SJCRH30 (cell line): ENCODE results near the gene UPB1. TPM values are rescaled to one million over a fixed set of nuclear protein-coding genes. Genes with fewer than 3 reads are reported as not detected.
A peak's percentile ranks its signal among the peaks of the same experiment; 100 is the strongest.

Experiments used
- DNase-seq, 2 experiments: peaks; one replicate each; pipeline ENCODE4 v3.0.0-alpha.2; 2015 to 2020
- H3K27ac ChIP-seq: fragments of 250-450 bp; sonication (Bioruptor Pico); 2 replicates; pipeline ENCODE4 v1.5.1; 2020; ENCODE audit warnings: mild to moderate bottlenecking, moderate library complexity
- H3K27me3 ChIP-seq: fragments of 250-450 bp; sonication (Bioruptor Pico); 2 replicates; pipeline ENCODE4 v1.5.1; 2020; ENCODE audit warnings: mild to moderate bottlenecking, moderate library complexity
- H3K36me3 ChIP-seq: fragments of 250-450 bp; sonication (Bioruptor Pico); 2 replicates; pipeline ENCODE4 v1.5.1; 2020; ENCODE audit warnings: mild to moderate bottlenecking, moderate library complexity
- H3K4me1 ChIP-seq: fragments of 250-450 bp; sonication (Bioruptor Pico); 2 replicates; pipeline ENCODE4 v1.5.1; 2020; ENCODE audit warnings: mild to moderate bottlenecking, moderate library complexity
- H3K4me3 ChIP-seq: fragments of 250-450 bp; sonication (Bioruptor Pico); 2 replicates; pipeline ENCODE4 v1.5.1; 2020; ENCODE audit warnings: mild to moderate bottlenecking, moderate library complexity
- H3K9me3 ChIP-seq: fragments of 250-450 bp; sonication (Bioruptor Pico); replicated peaks from 2 replicates; pipeline ENCODE4 v1.5.1; 2020; ENCODE audit warnings: mild to moderate bottlenecking, moderate library complexity
- total RNA-seq: library from RNA; depleted of rRNA; stranded (reverse); fragments of >200 nt; shearing (Covaris generic); gene quantifications from 2 replicates; pipeline ENCODE4 v1.2.3, GENCODE V29; 2014

The UPB1 gene
- total RNA-seq, 1 experiment from 2014 or later, result 0.04 TPM

DNA sequence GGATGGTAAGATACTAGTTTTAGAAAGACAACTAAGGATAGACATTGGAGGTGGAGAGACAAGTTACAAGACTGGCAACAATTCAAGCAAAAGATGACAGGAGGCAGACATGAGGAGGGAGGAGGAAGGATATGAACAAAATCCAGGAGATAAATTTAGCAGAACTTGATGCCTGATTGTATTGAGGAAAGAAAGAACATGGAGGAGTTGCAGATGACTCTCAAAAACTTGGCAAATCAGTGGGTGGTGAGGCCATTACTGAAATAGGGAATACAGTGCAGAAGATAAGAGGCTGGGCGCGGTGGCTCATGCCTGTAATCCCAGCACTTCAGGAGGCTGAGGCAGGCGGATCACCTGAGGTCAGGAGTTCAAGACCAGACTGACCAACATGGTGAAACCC is 2.7 kb upstream of the UPB1 start:
- no peak overlapping the region for H3K4me3 ChIP-seq
- no peaks in the 10 kb centered on the region for H3K36me3 ChIP-seq
- no peak for DNase-seq
- H3K4me1 ChIP-seq, result no peaks in the 10 kb centered on the region
- no peaks in the 10 kb centered on the region for H3K9me3 ChIP-seq
- H3K27me3 ChIP-seq, result no peaks in the 10 kb centered on the region
- no peak overlapping the region for H3K27ac ChIP-seq

DNA sequence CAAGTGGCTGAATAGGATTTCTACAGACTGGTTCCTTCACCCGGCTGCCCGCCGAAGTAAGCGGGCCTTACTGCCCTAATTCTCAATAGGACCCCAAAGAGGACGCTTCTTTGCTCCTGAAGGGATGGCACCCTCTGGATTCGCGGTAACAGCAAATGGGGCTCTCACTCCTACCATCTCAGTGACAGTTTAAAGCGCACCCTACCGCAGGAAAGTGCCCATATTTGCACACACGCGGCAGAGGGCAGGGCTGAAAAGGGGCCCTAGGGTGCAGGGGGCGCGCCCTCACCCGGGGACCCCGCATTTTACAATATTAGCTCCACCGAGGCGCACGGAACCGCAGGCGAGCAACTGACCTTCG is 985 bp upstream of the UPB1 start:
- Histone ChIP-seq H3K27ac (no peak overlapping the region), H3K36me3 (no peaks in the 10 kb centered on the region), H3K4me3 (no peak overlapping the region), H3K4me1 (no peaks in the 10 kb centered on the region), H3K27me3 (no peaks in the 10 kb centered on the region), H3K9me3 (no peaks in the 10 kb centered on the region)
- DNase-seq, result no peak

DNA sequence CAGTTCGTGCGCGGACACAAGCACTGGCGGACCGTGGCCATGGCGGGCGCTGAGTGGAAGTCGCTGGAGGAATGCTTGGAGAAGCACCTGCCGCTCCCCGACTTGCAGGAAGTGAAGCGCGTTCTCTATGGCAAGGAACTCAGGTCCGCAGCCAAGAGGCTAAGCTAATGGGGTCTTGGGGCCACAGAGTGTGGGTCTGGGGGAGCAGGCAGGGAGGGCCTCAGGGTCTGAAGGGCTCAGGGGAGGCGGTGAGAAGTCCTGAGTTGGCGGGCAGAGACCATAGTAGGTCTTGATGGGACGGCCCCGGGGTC is 188 bp downstream of the UPB1 start:
- H3K9me3 ChIP-seq, result no peaks in the 10 kb centered on the region
- DNase-seq, result no peak
- H3K36me3 ChIP-seq, result no peaks in the 10 kb centered on the region
- H3K4me3 ChIP-seq, result no peak overlapping the region
- no peaks in the 10 kb centered on the region for H3K27me3 ChIP-seq
- H3K4me1 ChIP-seq, result no peaks in the 10 kb centered on the region; the same call in 1 of the 2 replicates
- no peak overlapping the region for H3K27ac ChIP-seq

DNA sequence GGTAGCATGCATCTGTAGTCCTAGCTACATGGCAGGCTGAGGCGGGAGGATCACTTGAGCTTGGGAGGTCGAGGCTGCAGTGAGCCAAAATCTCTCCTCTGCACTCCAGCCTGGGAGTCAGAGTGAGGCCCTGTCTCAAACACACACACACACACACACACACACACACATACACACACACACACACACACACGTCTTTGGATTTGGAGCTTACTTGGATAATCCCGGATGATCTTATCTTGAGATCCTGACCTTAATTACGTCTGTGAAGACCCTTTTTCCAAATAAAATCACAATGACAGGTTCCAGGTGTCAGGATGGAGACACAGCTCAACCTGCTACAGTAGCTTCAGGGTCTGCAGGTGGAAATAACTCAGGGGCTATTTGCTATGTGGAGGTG is 1.1 kb downstream of the UPB1 start:
- DNase-seq, result no peak
- Histone ChIP-seq H3K4me1 (no peaks in the 10 kb centered on the region; the same call in 1 of the 2 replicates), H3K27me3 (no peaks in the 10 kb centered on the region), H3K27ac (no peak overlapping the region), H3K4me3 (no peak overlapping the region), H3K9me3 (no peaks in the 10 kb centered on the region), H3K36me3 (no peaks in the 10 kb centered on the region)

DNA sequence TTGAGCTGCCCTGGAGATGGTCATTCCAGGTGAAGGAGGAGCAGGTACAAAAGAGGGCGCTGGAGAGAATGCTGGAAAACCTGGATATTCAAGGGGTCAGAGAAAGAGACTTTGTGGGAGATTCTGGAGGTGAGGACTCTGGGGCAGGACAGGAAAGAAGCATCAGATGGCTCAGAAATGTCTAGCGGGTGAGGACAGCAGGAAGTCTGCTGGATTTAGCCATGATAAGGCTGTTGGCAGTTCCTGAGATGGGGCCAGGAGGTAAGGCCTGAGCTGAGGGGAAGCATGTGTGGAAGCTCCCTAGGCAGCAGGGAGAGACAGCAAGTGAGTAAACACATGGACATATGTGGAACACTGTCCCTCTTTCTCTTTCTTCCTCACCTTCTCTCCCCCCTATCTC is 1.5 kb downstream of the UPB1 start:
- no peak for DNase-seq
- no peak overlapping the region for H3K27ac ChIP-seq
- no peaks in the 10 kb centered on the region for H3K9me3 ChIP-seq
- no peaks in the 10 kb centered on the region for H3K27me3 ChIP-seq
- H3K36me3 ChIP-seq, result no peaks in the 10 kb centered on the region
- no peaks in the 10 kb centered on the region; the same call in 1 of the 2 replicates for H3K4me1 ChIP-seq
- no peak overlapping the region for H3K4me3 ChIP-seq

DNA sequence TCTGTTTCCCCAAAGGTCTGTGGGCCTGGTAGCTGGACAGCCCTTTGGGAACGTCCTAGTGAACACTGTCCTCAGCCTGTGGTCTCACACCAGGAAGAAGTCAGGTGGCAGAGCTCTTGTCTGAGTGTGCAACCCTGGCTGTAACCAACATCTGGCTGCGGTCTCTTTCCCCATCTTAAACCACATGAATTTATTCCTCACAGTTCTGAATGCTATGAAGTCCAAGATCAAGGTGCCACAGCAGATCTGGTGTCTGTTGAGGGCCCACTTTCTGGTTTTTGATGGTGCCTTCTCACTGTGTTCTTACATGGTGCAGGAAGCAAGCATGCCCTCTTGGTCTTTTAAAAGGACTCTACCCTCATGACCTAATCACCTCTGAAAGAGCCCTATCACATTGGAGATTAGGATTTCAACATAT is 2.7 kb downstream of the UPB1 start:
- DNase-seq, result no peak
- Histone ChIP-seq H3K36me3 (no peaks in the 10 kb centered on the region), H3K27ac (no peak overlapping the region), H3K9me3 (no peaks in the 10 kb centered on the region), H3K4me3 (no peak overlapping the region), H3K27me3 (no peaks in the 10 kb centered on the region), H3K4me1 (no peaks in the 10 kb centered on the region; the same call in 1 of the 2 replicates)

DNA sequence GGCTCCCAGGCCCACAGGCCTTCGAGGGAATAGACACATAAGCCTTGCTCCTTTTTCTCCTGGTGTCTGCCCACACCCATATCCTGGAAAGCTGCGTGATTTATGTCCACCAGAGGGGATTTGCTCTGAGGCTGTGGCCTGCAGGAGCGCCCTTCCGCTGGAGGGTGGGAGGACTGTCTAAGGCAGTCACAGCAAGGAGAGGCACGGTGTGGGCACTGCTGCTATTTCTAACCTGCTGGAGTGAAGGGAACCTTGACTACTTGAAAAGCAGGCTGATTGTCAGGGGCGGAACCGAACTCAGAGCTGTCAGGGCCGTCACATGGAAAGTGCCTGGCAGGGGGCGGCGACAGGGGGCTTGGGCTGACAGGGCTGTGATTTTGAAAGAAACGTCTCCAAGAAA is 3.7 kb downstream of the UPB1 start:
- DNase-seq, result no peak
- H3K27me3 ChIP-seq, result no peaks in the 10 kb centered on the region
- no peak overlapping the region for H3K4me3 ChIP-seq
- no peaks in the 10 kb centered on the region for H3K36me3 ChIP-seq
- no peaks in the 10 kb centered on the region for H3K9me3 ChIP-seq
- no peaks in the 10 kb centered on the region; the same call in 1 of the 2 replicates for H3K4me1 ChIP-seq
- no peak overlapping the region for H3K27ac ChIP-seq

DNA sequence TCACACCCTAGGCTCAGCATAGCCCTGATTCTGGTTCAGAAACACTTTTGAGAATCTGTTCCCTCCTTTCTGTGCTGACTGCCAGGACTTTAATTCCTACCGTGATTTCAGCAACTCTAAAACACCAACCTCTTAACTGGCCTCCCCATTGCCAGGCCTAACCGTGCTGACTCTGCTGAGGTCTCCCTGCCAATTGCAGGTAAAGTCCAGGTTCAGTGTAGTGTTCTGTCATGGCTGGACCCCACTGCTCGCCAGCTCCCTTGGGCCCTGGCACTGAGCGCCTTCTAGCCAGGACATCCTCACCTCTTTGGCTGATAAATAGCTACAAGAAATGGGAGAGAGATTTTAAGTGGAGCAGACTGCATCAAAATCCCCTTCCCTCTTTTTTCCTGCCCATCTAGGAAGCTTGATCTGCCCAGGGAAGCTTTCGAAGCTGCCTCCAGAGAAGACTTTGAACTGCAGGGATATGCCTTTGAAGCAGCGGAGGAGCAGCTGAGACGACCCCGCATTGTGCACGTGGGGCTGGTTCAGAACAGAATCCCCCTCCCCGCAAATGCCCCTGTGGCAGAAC is 4.7 kb downstream of the UPB1 start:
- no peaks in the 10 kb centered on the region for H3K9me3 ChIP-seq
- no peaks in the 10 kb centered on the region for H3K36me3 ChIP-seq
- no peak overlapping the region for H3K27ac ChIP-seq
- H3K27me3 ChIP-seq, result no peaks in the 10 kb centered on the region
- DNase-seq, result no peak
- no peaks in the 10 kb centered on the region; the same call in 1 of the 2 replicates for H3K4me1 ChIP-seq
- H3K4me3 ChIP-seq, result no peak overlapping the region

DNA sequence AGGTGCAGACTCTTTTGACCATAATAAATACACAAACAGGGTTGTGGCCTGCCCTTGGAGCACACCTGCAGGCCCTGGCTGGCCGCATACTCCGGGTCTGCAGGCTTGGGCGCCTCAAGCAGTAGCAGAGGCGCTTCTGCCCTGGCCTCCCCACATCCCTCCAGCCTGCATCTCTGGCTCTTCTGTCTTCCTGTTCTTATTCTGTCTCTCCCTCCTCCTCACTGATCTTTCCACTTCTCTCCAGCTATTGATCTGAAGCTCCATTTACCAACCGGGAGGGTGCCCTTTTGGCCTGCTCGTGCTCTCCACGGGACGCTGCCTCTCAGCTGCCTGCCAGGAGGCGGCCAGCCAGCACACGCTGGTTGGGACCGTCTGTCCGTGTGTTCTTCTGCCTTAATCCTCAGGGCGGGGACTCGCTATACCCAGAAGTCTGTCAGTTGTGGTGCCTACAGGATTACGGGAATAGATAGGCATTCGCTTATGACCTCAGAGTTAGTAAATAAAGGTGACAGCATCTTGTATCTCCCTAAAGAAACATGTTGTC is 5.2 kb downstream of the UPB1 start:
- no peaks in the 10 kb centered on the region for H3K36me3 ChIP-seq
- no peak overlapping the region for H3K27ac ChIP-seq
- H3K4me1 ChIP-seq, result no peaks in the 10 kb centered on the region; the same call in 1 of the 2 replicates
- H3K4me3 ChIP-seq, result no peak overlapping the region
- DNase-seq, result peak; percentile 41 to 57
- H3K27me3 ChIP-seq, result no peaks in the 10 kb centered on the region
- H3K9me3 ChIP-seq, result no peaks in the 10 kb centered on the region

DNA sequence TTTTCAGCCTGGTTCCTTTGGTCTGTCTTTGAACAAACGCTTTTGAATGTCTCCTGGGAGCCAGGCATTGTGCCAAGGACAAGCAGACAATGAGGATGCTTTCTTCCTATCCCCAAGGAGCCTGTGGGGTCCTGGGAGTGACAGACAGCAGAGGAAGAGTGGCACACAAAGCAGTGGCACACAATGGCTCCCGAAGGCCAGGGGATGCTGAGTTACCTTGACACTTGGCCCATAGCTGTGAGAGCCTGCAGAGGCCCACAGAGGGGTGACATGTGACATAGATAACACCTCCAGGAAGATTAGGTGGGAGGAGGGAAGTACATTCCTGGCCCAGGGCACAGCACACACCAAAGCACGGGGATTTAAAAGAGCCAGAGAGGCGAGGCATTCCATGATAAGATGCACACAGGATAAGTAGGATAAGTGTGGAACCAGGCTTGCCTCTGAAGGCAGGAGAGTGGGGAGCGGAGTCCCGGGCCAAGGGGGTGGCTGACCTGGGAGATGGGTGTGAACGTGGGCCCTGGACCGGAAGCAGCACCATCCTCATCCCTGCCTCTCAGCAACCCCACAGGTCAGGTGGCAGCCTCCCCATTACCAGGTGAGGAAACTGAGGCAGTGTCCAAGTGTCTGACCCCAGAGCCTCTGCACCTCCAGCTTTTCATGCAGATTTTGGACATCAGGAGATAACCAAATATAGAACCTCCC is 6.3 kb downstream of the UPB1 start:
- no peaks in the 10 kb centered on the region for H3K36me3 ChIP-seq
- DNase-seq, result no peak

DNA sequence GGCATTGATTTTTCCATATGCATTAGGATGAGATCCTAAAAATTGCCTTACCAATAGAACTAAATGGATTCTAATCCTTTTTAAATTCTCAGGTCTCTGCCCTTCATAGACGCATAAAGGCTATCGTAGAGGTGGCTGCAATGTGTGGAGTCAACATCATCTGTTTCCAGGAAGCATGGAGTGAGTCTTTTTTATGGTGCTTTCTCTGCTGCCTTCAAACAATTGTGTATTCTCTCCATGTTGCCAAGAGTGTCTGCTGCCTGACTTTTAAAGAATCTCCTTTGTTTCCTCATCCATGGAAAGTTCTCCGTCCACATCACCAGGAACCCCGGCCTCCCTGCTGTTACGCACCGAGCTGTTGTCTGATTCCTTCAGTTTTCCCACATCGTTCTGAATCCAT is 6.9 kb downstream of the UPB1 start:
- H3K4me3 ChIP-seq, result no peak overlapping the region
- no peaks in the 10 kb centered on the region for H3K27me3 ChIP-seq
- H3K9me3 ChIP-seq, result no peaks in the 10 kb centered on the region
- H3K4me1 ChIP-seq, result no peaks in the 10 kb centered on the region; the same call in 1 of the 2 replicates
- no peak for DNase-seq
- no peaks in the 10 kb centered on the region for H3K36me3 ChIP-seq
- H3K27ac ChIP-seq, result no peak overlapping the region

More for the DNA sequence above, 6.3 kb downstream of the UPB1 start:
- Histone ChIP-seq H3K27me3 (no peaks in the 10 kb centered on the region), H3K4me3 (no peak overlapping the region), H3K9me3 (no peaks in the 10 kb centered on the region), H3K27ac (no peak overlapping the region), H3K4me1 (no peaks in the 10 kb centered on the region; the same call in 1 of the 2 replicates)

DNA sequence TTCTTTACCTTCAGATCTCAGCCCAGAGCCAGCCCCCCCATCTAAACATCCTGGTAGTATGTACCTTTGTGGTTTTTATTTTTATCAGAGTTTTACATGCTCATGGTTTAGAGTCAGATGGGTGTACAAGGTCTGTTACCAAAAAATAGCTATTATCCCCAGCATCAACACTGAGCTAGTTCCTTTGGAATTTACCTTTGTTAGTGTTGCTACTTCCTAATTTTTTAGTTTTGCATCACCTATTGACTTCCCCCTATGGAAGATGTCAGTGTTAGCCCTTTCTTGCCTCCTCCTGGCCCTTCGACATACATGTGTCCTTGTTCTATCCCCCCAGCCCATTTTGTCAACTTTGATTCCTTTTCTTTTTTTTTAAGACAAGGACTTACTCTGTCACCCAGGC is 7.4 kb downstream of the UPB1 start:
- Histone ChIP-seq H3K9me3 (no peaks in the 10 kb centered on the region), H3K4me3 (no peak overlapping the region), H3K27ac (no peak overlapping the region), H3K27me3 (no peaks in the 10 kb centered on the region), H3K36me3 (no peaks in the 10 kb centered on the region), H3K4me1 (no peaks in the 10 kb centered on the region; the same call in 1 of the 2 replicates)
- no peak for DNase-seq

DNA sequence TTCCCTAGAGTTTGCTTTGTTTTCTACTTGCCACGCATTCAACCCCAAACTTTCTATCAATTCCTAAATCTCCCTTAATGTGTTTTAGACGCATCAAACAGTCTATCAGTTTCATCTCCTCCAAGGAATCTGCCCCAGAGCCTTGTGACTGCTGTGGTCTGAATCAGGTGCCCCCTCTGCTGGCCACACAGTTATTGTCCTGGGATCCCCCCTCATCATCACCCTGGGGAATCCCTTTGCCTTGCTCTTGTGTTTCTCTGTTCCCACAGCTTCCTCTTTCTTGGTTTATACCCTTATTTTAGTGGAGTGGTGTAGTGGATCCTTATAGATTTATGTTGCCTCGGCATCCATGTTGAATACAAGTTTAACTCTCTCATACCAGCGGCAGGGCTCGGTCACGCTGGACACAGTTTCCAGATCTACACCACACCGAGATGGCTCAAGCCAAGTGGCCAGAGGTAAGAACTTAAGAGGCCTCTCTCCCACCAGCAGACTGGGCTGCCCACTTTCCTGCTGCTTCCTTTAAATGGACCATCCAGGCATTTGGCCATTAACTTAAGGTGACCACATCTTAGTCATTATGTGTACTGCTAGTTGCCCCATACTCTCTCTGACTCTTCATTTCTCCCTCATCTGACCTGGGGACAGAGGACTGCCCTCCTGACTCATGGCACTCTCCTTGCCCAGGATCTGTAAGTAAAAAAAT is 8.2 kb downstream of the UPB1 start:
- Histone ChIP-seq H3K4me1 (no peaks in the 10 kb centered on the region; the same call in 1 of the 2 replicates), H3K9me3 (no peaks in the 10 kb centered on the region), H3K27me3 (no peaks in the 10 kb centered on the region), H3K36me3 (no peaks in the 10 kb centered on the region), H3K4me3 (no peak overlapping the region), H3K27ac (no peak overlapping the region)
- DNase-seq, result peak; percentile 60 to 81

DNA sequence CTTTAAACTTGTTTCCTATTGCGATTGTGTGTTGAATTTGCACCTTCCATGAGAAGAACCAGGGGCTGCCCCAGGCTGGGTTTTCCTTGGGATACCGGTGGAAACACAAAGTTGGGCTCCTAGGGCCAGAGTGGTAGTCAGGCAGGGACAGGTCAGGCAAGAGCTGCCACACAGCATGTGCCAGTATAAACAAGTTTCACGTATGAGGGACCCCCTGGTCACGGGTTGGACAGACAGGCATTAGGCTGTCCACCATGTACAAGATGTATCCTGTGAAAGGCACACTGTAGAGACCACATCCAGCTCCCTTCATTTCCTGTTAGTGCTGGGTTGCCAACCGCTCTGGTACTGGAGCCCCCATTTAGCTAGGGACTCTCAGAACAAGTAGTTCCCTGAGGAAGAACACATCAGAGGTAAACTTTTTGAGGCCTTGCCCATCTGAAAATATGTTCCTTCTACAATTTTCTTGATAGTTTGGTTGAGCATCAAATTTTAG is 8.8 kb downstream of the UPB1 start:
- Histone ChIP-seq H3K9me3 (no peaks in the 10 kb centered on the region), H3K36me3 (no peaks in the 10 kb centered on the region), H3K27me3 (no peaks in the 10 kb centered on the region), H3K4me1 (no peaks in the 10 kb centered on the region; the same call in 1 of the 2 replicates), H3K4me3 (no peak overlapping the region), H3K27ac (no peak overlapping the region)
- no peak for DNase-seq

DNA sequence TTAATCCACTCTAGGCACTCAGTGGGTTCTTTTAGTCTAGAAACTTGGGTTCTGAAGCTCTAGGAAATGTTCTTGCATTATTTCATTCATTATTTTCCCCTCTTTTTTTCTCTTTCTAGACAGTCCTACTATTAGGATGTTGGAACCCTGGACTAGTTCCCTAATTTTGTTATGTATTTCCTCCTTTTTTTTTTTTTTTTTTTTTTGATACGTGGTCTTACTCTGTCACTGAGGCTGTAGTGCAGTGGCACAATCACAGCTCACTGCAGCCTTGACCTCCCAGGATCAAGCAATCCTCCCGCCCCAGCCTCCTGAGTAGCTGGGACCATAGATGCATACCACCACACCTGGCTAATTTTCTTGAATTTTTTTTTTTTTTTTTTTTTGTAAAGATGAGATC is 9.4 kb downstream of the UPB1 start:
- no peaks in the 10 kb centered on the region for H3K36me3 ChIP-seq
- H3K27ac ChIP-seq, result no peak overlapping the region
- H3K27me3 ChIP-seq, result no peaks in the 10 kb centered on the region
- no peaks in the 10 kb centered on the region for H3K9me3 ChIP-seq
- no peak overlapping the region for H3K4me3 ChIP-seq
- no peak for DNase-seq
- no peaks in the 10 kb centered on the region; the same call in 1 of the 2 replicates for H3K4me1 ChIP-seq
